Retinal pigment epithelial cell (primary cell): ENCODE data around the gene ZNF319.

Experiments used
- DNase-seq: peaks from one replicate; pipeline ENCODE4 v3.0.0-alpha.2; 2010; ENCODE audit warnings: low read depth
- H3K4me3 ChIP-seq: 2 replicates; pipeline ENCODE4 v1.5.1; 2011; ENCODE audit warnings: mild to moderate bottlenecking, low read length, control low read depth, moderate library complexity
- CTCF ChIP-seq: conservative IDR thresholded peaks from 2 replicates; pipeline ENCODE4 v1.5.1; 2011; ENCODE audit warnings: low read depth, low read length, control low read depth, inconsistent platforms

The ZNF319 gene

GRCh38 chr16:58035356-58036170, 35.1 kb upstream of the ZNF319 start:
- DNase-seq = no peak
- H3K4me3 ChIP-seq = no peak overlapping the region
- TF ChIP-seq CTCF = no peak

- no peak overlapping the region for H3K4me3 ChIP-seq
- no peak for DNase-seq
- TF ChIP-seq CTCF = no peak
Measured at GRCh38 chr16:58034774-58035173, 34.3 kb upstream of the ZNF319 start.

- DNase-seq = no peak
- H3K4me3 ChIP-seq = no peak overlapping the region
- TF ChIP-seq CTCF = no peak
Measured at GRCh38 chr16:58034128-58034685, 33.7 kb upstream of the ZNF319 start.

DNA sequence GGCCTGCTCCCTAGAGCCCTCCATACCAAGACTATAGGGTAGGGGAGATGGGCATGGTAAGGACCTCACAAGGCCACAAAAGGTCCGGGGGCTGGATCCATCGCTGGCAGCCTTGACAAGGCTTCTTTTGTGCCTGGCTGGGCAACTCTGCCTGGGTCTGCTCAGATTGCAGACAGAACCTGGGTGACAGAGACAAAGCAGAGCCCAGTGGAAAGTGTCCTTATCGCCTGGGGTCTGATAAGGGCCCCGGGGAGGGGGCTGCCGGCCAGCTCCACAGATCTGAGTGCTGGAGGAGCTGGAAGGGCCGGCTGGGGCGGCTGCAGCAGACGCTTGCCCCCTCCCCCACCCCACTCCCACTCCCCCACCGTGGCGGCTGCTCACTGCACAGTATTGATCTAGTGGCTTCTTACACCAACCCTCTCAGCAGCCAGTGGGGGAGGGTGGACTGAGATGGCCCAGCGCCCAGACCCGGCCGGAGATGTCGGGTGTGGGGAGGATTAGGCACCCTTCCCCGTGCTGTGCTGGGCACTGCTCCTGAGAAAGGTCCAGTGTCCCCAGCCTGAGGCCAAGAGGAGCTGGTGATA, 32.3 kb upstream of the ZNF319 start:
- no peak for DNase-seq
- H3K4me3 ChIP-seq = no peak overlapping the region
- TF ChIP-seq CTCF = no peak

GRCh38 chr16:58031016-58031800, 30.7 kb upstream of the ZNF319 start:
- DNase-seq = no peak
- H3K4me3 ChIP-seq = no peak overlapping the region
- no peak for TF ChIP-seq CTCF

GRCh38 chr16:58030136-58030840, 29.8 kb upstream of the ZNF319 start:
- H3K4me3 ChIP-seq = no peak overlapping the region
- DNase-seq = no peak
- no peak for TF ChIP-seq CTCF
